Measurements from ENCODE around the gene CCK. TPM values are rescaled to one million over a fixed set of nuclear protein-coding genes. Genes with fewer than 3 reads are reported as not detected.

CCK gene
- polyA plus RNA-seq, 1 experiment = 3.7 TPM

DNA sequence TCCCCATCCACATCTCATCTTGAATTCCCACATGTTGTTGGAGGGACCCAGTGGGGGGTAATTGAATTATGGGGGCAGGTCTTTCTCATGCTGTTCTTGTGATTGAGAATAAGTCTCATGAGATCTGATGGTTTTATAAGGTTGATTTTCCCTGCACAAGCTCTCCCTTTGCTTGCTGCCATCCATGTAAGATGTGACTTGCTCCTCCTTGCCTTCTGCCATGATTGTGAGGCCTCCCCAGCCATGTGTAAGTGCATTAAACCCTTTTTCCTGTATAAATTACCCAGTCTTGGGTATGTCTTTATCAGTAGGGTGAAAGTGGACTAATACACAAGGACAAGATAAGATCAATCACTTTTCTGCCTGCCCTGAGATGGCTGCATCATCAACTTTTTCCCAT is 5.8 kb upstream of the CCK start:
- no peak for DNase-seq (ENCODE audit: low read depth, low spot score)
- Histone ChIP-seq H3K27me3 (ENCODE audit: control insufficient read depth, insufficient read depth, low read length) (peaks cover 20% of the 10 kb centered on the region), H3K27ac (ENCODE audit: low read depth, low read length) (no peak overlapping the region), H3K4me3 (ENCODE audit: low read depth, low read length) (no peak overlapping the region), H3K9me3 (ENCODE audit: control insufficient read depth, insufficient read depth, low read length) (no peaks in the 10 kb centered on the region)
- TF ChIP-seq, protein P1, sequence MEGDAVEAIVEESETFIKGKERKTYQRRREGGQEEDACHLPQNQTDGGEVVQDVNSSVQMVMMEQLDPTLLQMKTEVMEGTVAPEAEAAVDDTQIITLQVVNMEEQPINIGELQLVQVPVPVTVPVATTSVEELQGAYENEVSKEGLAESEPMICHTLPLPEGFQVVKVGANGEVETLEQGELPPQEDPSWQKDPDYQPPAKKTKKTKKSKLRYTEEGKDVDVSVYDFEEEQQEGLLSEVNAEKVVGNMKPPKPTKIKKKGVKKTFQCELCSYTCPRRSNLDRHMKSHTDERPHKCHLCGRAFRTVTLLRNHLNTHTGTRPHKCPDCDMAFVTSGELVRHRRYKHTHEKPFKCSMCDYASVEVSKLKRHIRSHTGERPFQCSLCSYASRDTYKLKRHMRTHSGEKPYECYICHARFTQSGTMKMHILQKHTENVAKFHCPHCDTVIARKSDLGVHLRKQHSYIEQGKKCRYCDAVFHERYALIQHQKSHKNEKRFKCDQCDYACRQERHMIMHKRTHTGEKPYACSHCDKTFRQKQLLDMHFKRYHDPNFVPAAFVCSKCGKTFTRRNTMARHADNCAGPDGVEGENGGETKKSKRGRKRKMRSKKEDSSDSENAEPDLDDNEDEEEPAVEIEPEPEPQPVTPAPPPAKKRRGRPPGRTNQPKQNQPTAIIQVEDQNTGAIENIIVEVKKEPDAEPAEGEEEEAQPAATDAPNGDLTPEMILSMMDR (IDR thresholded peaks at IDR 0.05; ENCODE audit: low read depth, low read length) = no peak
- CTCF ChIA-PET = no interaction called here
- POLR2A ChIA-PET = no interaction called here

DNA sequence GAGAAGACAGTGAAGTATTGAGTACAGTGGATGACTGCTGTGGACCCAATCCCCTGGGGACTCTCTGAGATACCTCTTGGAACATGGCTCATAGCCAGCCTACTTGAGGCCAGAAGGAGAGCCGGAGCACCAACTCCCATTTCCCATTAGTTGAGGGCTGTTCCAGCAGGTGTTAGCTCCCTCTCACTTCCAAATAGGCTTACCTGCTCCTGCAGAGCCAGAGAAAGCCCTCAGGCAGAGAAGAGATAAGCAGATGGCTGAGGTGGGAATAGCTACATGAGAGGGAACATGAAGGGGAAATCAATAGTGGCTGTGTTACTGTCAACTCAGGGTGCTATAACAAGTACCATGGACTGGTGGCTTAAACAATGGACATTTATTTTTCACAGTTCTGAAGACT is 4.6 kb upstream of the CCK start:
- CTCF ChIA-PET = no interaction called here
- Histone ChIP-seq H3K27me3 (ENCODE audit: control insufficient read depth, insufficient read depth, low read length) (peaks cover 25% of the 10 kb centered on the region), H3K27ac (ENCODE audit: low read depth, low read length) (no peak overlapping the region), H3K9me3 (ENCODE audit: control insufficient read depth, insufficient read depth, low read length) (peaks cover 4% of the 10 kb centered on the region; the same call in 1 of the 2 replicates), H3K4me3 (ENCODE audit: low read depth, low read length) (no peak overlapping the region)
- DNase-seq (ENCODE audit: low read depth, low spot score) = no peak
- TF ChIP-seq, protein P1 (IDR thresholded peaks at IDR 0.05; ENCODE audit: low read depth, low read length) = no peak
- POLR2A ChIA-PET = no interaction called here

DNA sequence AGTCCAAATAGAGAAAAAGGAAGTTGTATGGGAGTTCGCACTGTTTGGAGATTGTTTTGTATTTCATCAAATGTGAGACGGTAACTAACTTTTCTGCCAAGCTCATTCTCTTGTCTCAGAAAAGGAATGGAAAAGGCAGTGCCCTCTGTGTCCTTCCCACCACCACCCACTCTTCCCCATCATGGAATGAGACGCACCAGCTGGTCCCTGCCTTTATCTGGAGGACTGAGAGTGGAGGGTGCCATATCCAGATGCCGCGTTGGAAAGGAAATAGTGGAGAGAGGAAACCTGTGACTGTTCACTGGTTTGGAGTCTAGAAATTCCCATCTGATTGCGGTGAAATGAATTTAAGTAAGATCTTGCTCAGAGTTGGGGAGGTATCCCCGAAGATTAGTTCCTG is 3.7 kb upstream of the CCK start:
- Histone ChIP-seq H3K27me3 (ENCODE audit: control insufficient read depth, insufficient read depth, low read length) (peaks cover 34% of the 10 kb centered on the region), H3K9me3 (ENCODE audit: control insufficient read depth, insufficient read depth, low read length) (peaks cover 8% of the 10 kb centered on the region; the same call in 1 of the 2 replicates), H3K27ac (ENCODE audit: low read depth, low read length) (no peak overlapping the region), H3K4me3 (ENCODE audit: low read depth, low read length) (no peak overlapping the region)
- DNase-seq (ENCODE audit: low read depth, low spot score) = no peak
- ChIA-PET POLR2A (no interaction called here), CTCF (interaction anchor here (1.5 kb wide), 1 partner anchor 40 kb away, joined by 4 read pairs; no protein-coding TSS in a partner anchor)
- TF ChIP-seq, protein P1 (IDR thresholded peaks at IDR 0.05; ENCODE audit: low read depth, low read length) = no peak

DNA sequence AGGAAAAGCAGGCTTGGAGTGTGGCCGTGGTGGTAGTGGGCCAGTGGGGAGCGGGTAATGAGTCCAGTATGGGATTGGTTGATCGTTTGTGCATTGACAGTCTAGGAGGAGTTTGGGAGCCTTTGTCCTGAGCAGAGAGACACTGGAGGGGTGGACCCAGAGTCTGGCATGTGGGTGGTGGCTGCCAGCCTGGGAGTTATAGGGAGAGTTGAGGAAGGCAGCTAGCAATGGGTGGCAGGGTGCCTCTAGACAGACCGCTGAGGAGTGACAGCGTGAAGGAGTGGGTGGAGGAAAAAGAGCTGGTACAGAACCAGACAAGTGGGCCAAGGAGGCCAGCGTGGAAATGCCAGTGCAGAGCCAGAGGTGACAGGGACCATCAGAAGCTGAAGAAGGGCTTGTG is 1.9 kb upstream of the CCK start:
- ChIA-PET CTCF (no interaction called here), POLR2A (no interaction called here)
- H3K9me3 ChIP-seq (ENCODE audit: control insufficient read depth, insufficient read depth, low read length) = peaks cover 8% of the 10 kb centered on the region; the same call in 1 of the 2 replicates

DNA sequence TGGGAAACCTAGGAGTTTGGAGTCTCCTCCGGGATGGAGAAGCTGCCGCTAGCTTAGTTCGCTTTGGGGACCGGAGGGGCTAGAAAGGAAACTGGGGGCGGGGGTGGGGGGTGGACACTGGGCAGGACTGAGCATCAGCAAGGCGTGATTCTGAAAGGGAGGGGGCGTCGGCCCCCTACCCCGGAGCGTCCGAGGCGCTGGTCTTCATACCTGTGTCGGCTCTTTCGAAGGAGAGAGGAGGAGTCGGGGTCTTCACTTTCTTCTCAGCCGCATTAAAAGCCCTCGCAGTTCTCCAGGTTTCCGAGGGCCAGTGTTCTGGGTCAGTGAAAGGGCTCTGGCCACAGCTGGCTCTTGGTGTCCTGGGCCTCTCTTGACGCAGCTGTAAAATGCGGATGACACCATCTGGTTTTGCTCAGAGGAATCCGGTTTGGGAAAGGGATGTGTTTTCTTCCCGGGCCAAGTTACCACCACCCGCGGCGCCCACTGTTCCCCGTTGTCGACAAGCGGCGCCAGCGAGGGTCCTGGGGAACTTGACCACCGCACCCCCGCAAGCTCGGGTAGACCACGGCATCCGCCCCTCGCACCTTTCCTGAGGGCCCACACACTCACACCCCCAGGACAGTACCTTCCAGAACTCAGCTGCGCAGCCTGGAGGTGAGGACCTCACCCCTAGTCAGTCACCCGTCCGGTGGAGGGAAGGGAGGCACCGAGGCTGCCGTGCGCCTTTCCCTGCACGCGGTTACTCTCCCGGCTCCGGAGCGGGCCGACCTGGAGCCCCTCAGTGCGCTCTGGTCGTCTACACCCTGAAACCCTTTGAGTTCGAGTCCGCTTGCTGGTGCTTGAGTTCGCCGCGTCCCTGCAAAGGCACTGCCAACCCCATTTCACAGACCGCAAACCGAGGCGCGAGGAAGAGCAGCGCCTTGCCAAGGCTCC is 660 bp downstream of the CCK start:
- Histone ChIP-seq H3K27ac (ENCODE audit: low read depth, low read length) (no peak overlapping the region), H3K4me3 (ENCODE audit: low read depth, low read length) (no peak overlapping the region), H3K27me3 (ENCODE audit: control insufficient read depth, insufficient read depth, low read length) (peaks cover 53% of the 10 kb centered on the region), H3K9me3 (ENCODE audit: control insufficient read depth, insufficient read depth, low read length) (peaks cover 8% of the 10 kb centered on the region; the same call in 1 of the 2 replicates)
- ChIA-PET CTCF (no interaction called here), POLR2A (no interaction called here)
- DNase-seq (ENCODE audit: low read depth, low spot score) = no peak
- TF ChIP-seq, protein P1 (IDR thresholded peaks at IDR 0.05; ENCODE audit: low read depth, low read length) = no peak

More for the DNA sequence above, 1.9 kb upstream of the CCK start:
- H3K27ac ChIP-seq (ENCODE audit: low read depth, low read length) = no peak overlapping the region
- TF ChIP-seq, protein P1 (IDR thresholded peaks at IDR 0.05; ENCODE audit: low read depth, low read length) = no peak
- no peak overlapping the region for H3K4me3 ChIP-seq (ENCODE audit: low read depth, low read length)
- H3K27me3 ChIP-seq (ENCODE audit: control insufficient read depth, insufficient read depth, low read length) = peaks cover 44% of the 10 kb centered on the region
- no peak for DNase-seq (ENCODE audit: low read depth, low spot score)
